Measurements from ENCODE around the gene HOXC12.

Gene HOXC12

GRCh38 chr12:53990311-53991076 is 35.8 kb downstream of the HOXC12 start (continued):
- TF ChIP-seq ZNF132 (tag by site-specific recombination; IDR thresholded peaks at IDR 0.05; ENCODE audit: borderline replicate concordance) (no peak), ZNF37A (tag by site-specific recombination; IDR thresholded peaks at IDR 0.05) (no peak), SCRT1 (tag by site-specific recombination; IDR thresholded peaks at IDR 0.05; ENCODE audit: borderline replicate concordance) (no peak), IKZF3 (tag by site-specific recombination; IDR thresholded peaks at IDR 0.05) (no peak; the same call in 1 of the 2 replicates), ZBTB20 (tag by site-specific recombination; IDR thresholded peaks at IDR 0.05) (no peak), ZFP41 (tag by site-specific recombination; IDR thresholded peaks at IDR 0.05; ENCODE audit: borderline replicate concordance) (no peak), ZBTB17 (tag by site-specific recombination; IDR thresholded peaks at IDR 0.05) (no peak), ZNF214 (tag by site-specific recombination; IDR thresholded peaks at IDR 0.05; ENCODE audit: borderline replicate concordance) (no peak), ZNF280C (tag by site-specific recombination; IDR thresholded peaks at IDR 0.05) (no peak), SP7 (tag by site-specific recombination; IDR thresholded peaks at IDR 0.05) (peak; percentile 42), GFI1B (tag by site-specific recombination; IDR thresholded peaks at IDR 0.05) (no peak), ZNF677 (tag by site-specific recombination; IDR thresholded peaks at IDR 0.05) (no peak), ZNF248 (tag by site-specific recombination; IDR thresholded peaks at IDR 0.05) (no peak), GLIS1 (tag by site-specific recombination; IDR thresholded peaks at IDR 0.05) (no peak; the same call in 1 of the 2 replicates), ZNF600 (tag by site-specific recombination; IDR thresholded peaks at IDR 0.05) (no peak), ZNF146 (tag by site-specific recombination; IDR thresholded peaks at IDR 0.05) (no peak), ZNF211 (tag by site-specific recombination; IDR thresholded peaks at IDR 0.05; ENCODE audit: low read depth) (no peak), ZNF529 (tag by site-specific recombination; IDR thresholded peaks at IDR 0.05; ENCODE audit: insufficient replicate concordance) (no peak), WT1 (tag by site-specific recombination; IDR thresholded peaks at IDR 0.05) (peak; percentile 60), ZBTB11 (tag by site-specific recombination; conservative IDR thresholded peaks at IDR 0.05; ENCODE audit: low read depth) (peak; percentile 29; the same call in 1 of the 2 replicates), KLF16 (tag by site-specific recombination; IDR thresholded peaks at IDR 0.05) (no peak), ZNF707 (tag by site-specific recombination; IDR thresholded peaks at IDR 0.05) (no peak), ZNF747 (tag by site-specific recombination; IDR thresholded peaks at IDR 0.05) (no peak), ZNF391 (tag by site-specific recombination; IDR thresholded peaks at IDR 0.05; ENCODE audit: borderline replicate concordance, low read depth) (no peak), ZNF610 (tag by site-specific recombination; IDR thresholded peaks at IDR 0.05; ENCODE audit: borderline replicate concordance) (no peak), MEIS1 (CRISPR knock-in tag; IDR thresholded peaks at IDR 0.05; ENCODE audit: borderline replicate concordance) (no peak), ZNF175 (tag by site-specific recombination; IDR thresholded peaks at IDR 0.05) (no peak), ZNF776 (tag by site-specific recombination; IDR thresholded peaks at IDR 0.05; ENCODE audit: borderline replicate concordance) (no peak), PRDM6 (tag by site-specific recombination; IDR thresholded peaks at IDR 0.05) (peak; percentile 79), ZNF623 (tag by site-specific recombination; IDR thresholded peaks at IDR 0.05) (no peak), HOXC10 (CRISPR knock-in tag; IDR thresholded peaks at IDR 0.05) (no peak), ZSCAN18 (tag by site-specific recombination; IDR thresholded peaks at IDR 0.05) (no peak), OVOL3 (tag by site-specific recombination; IDR thresholded peaks at IDR 0.05) (peak; percentile 56; the same call in 1 of the 2 replicates)

Measured in HEK293 (cell line).